IPS-18a (cell line): ENCODE measurements around the gene AIG1.
"Not testable (repeated sequence)": the region's sequence is repeated elsewhere in the genome, so short reads cannot be mapped to it uniquely, and the experiment has no call there.

ENCODE experiments used
- H3K27ac ChIP-seq: one replicate; pipeline ENCODE4 v1.5.1; 2013; ENCODE audit warnings: low read length
- H3K27me3 ChIP-seq: one replicate; pipeline ENCODE4 v1.6.1; 2013; ENCODE audit warnings: mild to moderate bottlenecking, low read length; ENCODE audit not compliant: control insufficient read depth, insufficient read depth
- H3K36me3 ChIP-seq: one replicate; pipeline ENCODE4 v1.6.1; 2013; ENCODE audit warnings: low read depth, low read length; ENCODE audit not compliant: control insufficient read depth
- H3K4me1 ChIP-seq: one replicate; pipeline ENCODE4 v1.6.1; 2013; ENCODE audit warnings: low read depth, low read length; ENCODE audit not compliant: control insufficient read depth
- H3K4me3 ChIP-seq: one replicate; pipeline ENCODE4 v1.5.1; 2013; ENCODE audit warnings: low read length
- H3K9ac ChIP-seq: one replicate; pipeline ENCODE4 v1.6.1; 2013; ENCODE audit warnings: mild to moderate bottlenecking, low read length, moderate library complexity
- H3K9me3 ChIP-seq: one replicate; pipeline ENCODE4 v1.6.1; 2013; ENCODE audit warnings: low read depth, low read length; ENCODE audit not compliant: control insufficient read depth

Gene AIG1

GRCh38 chr6:143245656-143246055 lies 185.0 kb downstream of the AIG1 start:
- H3K27me3 ChIP-seq: no peaks in the 10 kb centered on the region
- no peaks in the 10 kb centered on the region for H3K36me3 ChIP-seq
- no peak overlapping the region for H3K9ac ChIP-seq
- no peaks in the 10 kb centered on the region for H3K9me3 ChIP-seq
- H3K4me3 ChIP-seq: no peak overlapping the region
- H3K4me1 ChIP-seq: no peaks in the 10 kb centered on the region
- H3K27ac ChIP-seq: no peak overlapping the region

- not testable (repeated sequence) for H3K27me3 ChIP-seq, H3K9me3 ChIP-seq, H3K9ac ChIP-seq, H3K36me3 ChIP-seq, H3K27ac ChIP-seq, H3K4me3 ChIP-seq, H3K4me1 ChIP-seq
These were observed 185.6 kb downstream of the AIG1 start for GRCh38 chr6:143246166-143246775.

- Histone ChIP-seq H3K4me3 (no peak overlapping the region), H3K9ac (no peak overlapping the region), H3K4me1 (no peaks in the 10 kb centered on the region), H3K36me3 (no peaks in the 10 kb centered on the region), H3K27ac (no peak overlapping the region), H3K9me3 (no peaks in the 10 kb centered on the region), H3K27me3 (no peaks in the 10 kb centered on the region)
These were observed 186.9 kb downstream of the AIG1 start for GRCh38 chr6:143247586-143247985.

GRCh38 chr6:143248359-143248758 lies 187.7 kb downstream of the AIG1 start:
- Histone ChIP-seq H3K4me3 (no peak overlapping the region), H3K27ac (no peak overlapping the region), H3K9ac (no peak overlapping the region), H3K27me3 (no peaks in the 10 kb centered on the region), H3K9me3 (no peaks in the 10 kb centered on the region), H3K36me3 (no peaks in the 10 kb centered on the region), H3K4me1 (no peaks in the 10 kb centered on the region)

- no peaks in the 10 kb centered on the region for H3K9me3 ChIP-seq
- no peaks in the 10 kb centered on the region for H3K36me3 ChIP-seq
- no peaks in the 10 kb centered on the region for H3K27me3 ChIP-seq
- no peak overlapping the region for H3K4me3 ChIP-seq
- H3K27ac ChIP-seq: no peak overlapping the region
- no peak overlapping the region for H3K9ac ChIP-seq
- no peaks in the 10 kb centered on the region for H3K4me1 ChIP-seq
These were observed 190.6 kb downstream of the AIG1 start for GRCh38 chr6:143251288-143251687.

- Histone ChIP-seq H3K27ac (no peak overlapping the region), H3K9me3 (no peaks in the 10 kb centered on the region), H3K4me3 (no peak overlapping the region), H3K27me3 (no peaks in the 10 kb centered on the region), H3K4me1 (no peaks in the 10 kb centered on the region), H3K9ac (no peak overlapping the region), H3K36me3 (no peaks in the 10 kb centered on the region)
These were observed 192.3 kb downstream of the AIG1 start for GRCh38 chr6:143252961-143253360.

GRCh38 chr6:143253586-143253985 lies 192.9 kb downstream of the AIG1 start:
- H3K9ac ChIP-seq: no peak overlapping the region
- no peaks in the 10 kb centered on the region for H3K27me3 ChIP-seq
- H3K27ac ChIP-seq: no peak overlapping the region
- H3K4me3 ChIP-seq: no peak overlapping the region
- no peaks in the 10 kb centered on the region for H3K9me3 ChIP-seq
- H3K4me1 ChIP-seq: no peaks in the 10 kb centered on the region
- H3K36me3 ChIP-seq: no peaks in the 10 kb centered on the region

GRCh38 chr6:143258945-143259344 lies 198.3 kb downstream of the AIG1 start:
- H3K4me3 ChIP-seq: no peak overlapping the region
- H3K27ac ChIP-seq: no peak overlapping the region
- no peak overlapping the region for H3K9ac ChIP-seq
- no peaks in the 10 kb centered on the region for H3K4me1 ChIP-seq
- H3K27me3 ChIP-seq: no peaks in the 10 kb centered on the region
- H3K9me3 ChIP-seq: no peaks in the 10 kb centered on the region
- H3K36me3 ChIP-seq: no peaks in the 10 kb centered on the region

- no peak overlapping the region for H3K27ac ChIP-seq
These were observed 200.2 kb downstream of the AIG1 start for GRCh38 chr6:143260857-143261256.

GRCh38 chr6:143261899-143262436 lies 201.3 kb downstream of the AIG1 start:
- Histone ChIP-seq H3K36me3 (no peaks in the 10 kb centered on the region), H3K9me3 (no peaks in the 10 kb centered on the region), H3K4me3 (no peak overlapping the region), H3K4me1 (peaks cover 17% of the 10 kb centered on the region), H3K9ac (no peak overlapping the region), H3K27ac (no peak overlapping the region), H3K27me3 (no peaks in the 10 kb centered on the region)

More at GRCh38 chr6:143260857-143261256, 200.2 kb downstream of the AIG1 start:
- no peaks in the 10 kb centered on the region for H3K36me3 ChIP-seq
- no peak overlapping the region for H3K9ac ChIP-seq
- no peaks in the 10 kb centered on the region for H3K27me3 ChIP-seq
- H3K4me1 ChIP-seq: peaks cover 17% of the 10 kb centered on the region
- no peaks in the 10 kb centered on the region for H3K9me3 ChIP-seq
- no peak overlapping the region for H3K4me3 ChIP-seq

GRCh38 chr6:143262859-143263258 lies 202.2 kb downstream of the AIG1 start:
- Histone ChIP-seq H3K9me3 (no peaks in the 10 kb centered on the region), H3K27me3 (no peaks in the 10 kb centered on the region), H3K4me1 (peaks cover 17% of the 10 kb centered on the region), H3K9ac (no peak overlapping the region), H3K4me3 (no peak overlapping the region), H3K27ac (no peak overlapping the region), H3K36me3 (no peaks in the 10 kb centered on the region)

GRCh38 chr6:143264379-143264778 lies 203.7 kb downstream of the AIG1 start:
- Histone ChIP-seq H3K27ac (no peak overlapping the region), H3K9me3 (no peaks in the 10 kb centered on the region), H3K4me3 (no peak overlapping the region), H3K27me3 (no peaks in the 10 kb centered on the region), H3K9ac (no peak overlapping the region), H3K36me3 (no peaks in the 10 kb centered on the region), H3K4me1 (peaks cover 17% of the 10 kb centered on the region)
